ENCODE data around the gene SLC29A4. TPM values are rescaled to one million over a fixed set of nuclear protein-coding genes. Genes with fewer than 3 reads are reported as not detected.
A peak's percentile ranks its signal among the peaks of the same experiment; 100 is the strongest.
"Not testable (repeated sequence)": the region's sequence is repeated elsewhere in the genome, so short reads cannot be mapped to it uniquely, and the experiment has no call there.

SLC29A4 gene
- total RNA-seq, 1 donor from 2014 or later = 8.2 TPM

DNA sequence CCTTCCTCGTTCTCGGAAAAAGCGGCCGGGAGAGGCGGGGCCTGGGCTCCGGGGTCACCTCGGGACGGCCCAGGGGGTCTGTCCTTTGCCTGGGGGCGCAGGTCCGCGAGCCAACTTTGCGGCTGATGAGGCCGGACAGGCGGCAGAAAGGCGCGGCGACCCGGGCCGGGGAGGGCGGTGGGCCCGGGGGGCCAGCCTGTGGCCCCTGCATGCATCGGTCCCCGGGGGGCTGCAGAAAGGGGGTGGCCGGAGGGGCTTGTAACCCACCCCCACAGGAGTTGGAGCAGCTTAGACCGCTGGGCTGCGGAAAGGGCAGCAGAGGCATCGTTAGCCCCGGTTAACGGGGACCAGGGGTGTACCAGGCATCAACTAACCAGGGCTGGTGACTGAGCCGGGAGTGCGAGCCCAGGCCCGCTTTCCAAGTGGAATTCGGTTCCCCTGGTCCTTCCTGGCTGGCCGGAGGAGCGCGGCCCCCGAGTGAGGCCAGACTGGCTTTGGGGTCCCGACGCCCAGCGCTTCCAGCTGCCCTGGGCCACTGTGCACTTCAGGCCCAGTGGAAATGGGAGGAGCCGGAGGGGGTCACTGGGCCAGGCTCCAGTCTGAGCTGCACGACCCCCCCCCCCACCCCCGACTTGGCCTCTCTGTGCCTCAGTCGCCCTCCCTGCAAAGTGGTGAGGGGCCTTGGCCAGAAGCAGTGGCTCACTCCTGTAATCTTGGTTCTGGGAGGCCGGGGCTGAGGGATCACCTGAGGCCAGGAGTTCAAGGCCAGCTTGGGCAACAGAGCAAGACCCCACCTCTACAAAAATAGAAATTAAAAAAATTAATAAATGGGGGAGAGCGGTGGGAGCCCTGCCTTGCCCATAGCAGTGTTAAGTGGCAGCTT lies 919 bp downstream of the SLC29A4 start:
- TF ChIP-seq, protein P1, sequence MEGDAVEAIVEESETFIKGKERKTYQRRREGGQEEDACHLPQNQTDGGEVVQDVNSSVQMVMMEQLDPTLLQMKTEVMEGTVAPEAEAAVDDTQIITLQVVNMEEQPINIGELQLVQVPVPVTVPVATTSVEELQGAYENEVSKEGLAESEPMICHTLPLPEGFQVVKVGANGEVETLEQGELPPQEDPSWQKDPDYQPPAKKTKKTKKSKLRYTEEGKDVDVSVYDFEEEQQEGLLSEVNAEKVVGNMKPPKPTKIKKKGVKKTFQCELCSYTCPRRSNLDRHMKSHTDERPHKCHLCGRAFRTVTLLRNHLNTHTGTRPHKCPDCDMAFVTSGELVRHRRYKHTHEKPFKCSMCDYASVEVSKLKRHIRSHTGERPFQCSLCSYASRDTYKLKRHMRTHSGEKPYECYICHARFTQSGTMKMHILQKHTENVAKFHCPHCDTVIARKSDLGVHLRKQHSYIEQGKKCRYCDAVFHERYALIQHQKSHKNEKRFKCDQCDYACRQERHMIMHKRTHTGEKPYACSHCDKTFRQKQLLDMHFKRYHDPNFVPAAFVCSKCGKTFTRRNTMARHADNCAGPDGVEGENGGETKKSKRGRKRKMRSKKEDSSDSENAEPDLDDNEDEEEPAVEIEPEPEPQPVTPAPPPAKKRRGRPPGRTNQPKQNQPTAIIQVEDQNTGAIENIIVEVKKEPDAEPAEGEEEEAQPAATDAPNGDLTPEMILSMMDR (conservative IDR thresholded peaks at IDR 0.05; ENCODE audit: low read depth, low read length) = no peak
- no peak for DNase-seq (ENCODE audit: low read depth)
- peak overlapping the region; percentile 51 for H3K4me3 ChIP-seq (ENCODE audit: low read depth, low read length)

DNA sequence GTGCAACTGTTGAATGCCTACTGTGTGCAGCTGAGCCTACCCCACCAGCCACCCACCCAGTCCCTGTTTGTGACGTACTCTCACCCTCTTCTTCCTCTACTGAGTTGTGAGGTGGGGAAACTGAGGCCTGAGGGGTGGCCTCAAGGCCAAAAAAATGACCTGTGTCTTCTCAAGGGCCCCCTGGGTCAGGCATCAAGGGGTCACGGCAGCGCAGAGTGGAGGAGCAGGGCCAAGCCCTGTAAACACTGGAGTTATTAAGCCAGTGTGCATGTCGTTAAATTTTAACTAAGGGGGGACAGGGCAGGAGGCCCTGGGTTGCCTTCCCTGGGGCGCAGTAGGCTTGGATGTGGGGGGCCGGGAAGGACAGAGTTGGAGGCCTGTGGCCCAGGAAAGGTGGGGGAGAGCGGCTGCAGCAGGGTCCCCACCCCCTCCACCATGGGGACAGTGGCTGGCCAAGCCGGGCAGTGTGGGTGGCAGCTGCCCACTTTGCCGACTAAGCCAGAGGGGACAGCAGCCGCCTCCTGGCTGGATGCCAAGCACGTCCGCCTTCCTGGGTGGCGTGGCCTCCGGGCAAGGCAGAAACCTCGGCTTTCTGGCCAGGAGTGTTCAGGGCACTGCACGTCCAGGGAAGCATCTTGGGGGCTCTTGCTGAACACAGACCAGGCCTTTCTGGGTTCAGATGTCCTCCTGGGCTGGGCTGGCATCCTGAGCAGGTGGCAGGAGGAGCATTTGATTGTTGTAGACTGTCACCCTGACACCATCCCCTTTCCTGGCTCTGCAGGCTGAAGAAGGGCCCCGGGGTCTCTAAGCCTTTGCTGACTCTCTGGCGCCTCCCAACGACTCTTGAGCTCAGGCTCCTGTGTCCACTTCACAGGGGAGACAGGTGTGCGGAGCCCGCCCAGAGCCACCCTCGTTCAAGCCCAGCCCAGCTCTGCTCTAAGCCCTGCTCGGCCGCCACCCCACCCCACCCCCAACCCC lies 1.9 kb downstream of the SLC29A4 start:
- TF ChIP-seq, protein P1 (conservative IDR thresholded peaks at IDR 0.05; ENCODE audit: low read depth, low read length) = peak; percentile 44
- peak overlapping the region; percentile 23 for H3K4me3 ChIP-seq (ENCODE audit: low read depth, low read length)
- DNase-seq (ENCODE audit: low read depth) = no peak

DNA sequence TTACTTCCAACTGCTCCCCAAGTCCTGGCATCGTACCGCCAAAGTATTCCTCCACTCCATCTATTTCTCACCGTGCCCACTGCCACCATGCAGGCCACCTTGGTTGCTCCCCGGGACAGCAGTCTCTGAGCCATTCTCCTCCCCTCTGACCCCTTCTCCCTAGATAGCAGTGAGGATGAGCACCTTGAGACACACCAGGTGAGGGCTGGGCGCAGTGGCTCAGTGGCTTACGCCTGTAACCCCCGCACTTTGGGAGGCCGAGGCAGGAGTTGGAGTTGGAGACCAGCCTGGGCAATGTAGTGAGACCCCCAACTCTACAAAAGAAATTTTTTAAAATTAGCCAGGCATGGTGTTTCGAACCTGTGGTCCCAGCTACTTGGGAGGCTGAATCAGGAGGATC lies 4.2 kb downstream of the SLC29A4 start:
- TF ChIP-seq, protein P1 (conservative IDR thresholded peaks at IDR 0.05; ENCODE audit: low read depth, low read length) = no peak
- DNase-seq (ENCODE audit: low read depth) = no peak
- H3K4me3 ChIP-seq (ENCODE audit: low read depth, low read length) = no peak overlapping the region

DNA sequence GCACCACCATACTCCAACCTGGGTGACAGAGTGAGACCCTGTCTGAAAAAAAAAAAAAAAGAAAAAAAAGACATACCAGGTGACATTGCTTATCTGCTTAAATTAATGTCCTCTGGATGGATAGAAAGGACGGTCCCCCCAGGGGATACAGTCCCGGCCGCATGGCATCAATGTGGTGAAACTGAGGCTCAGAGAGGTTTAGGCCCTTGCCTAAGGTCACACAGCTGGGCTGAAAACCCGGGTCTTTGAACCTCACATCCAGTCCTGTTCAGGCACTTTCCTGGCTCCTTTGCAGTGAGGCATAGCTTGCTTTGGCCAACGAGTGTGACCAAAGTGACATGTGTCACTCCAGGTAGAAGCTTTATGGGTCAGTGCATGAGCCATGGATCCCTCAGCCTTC lies 4.6 kb downstream of the SLC29A4 start:
- DNase-seq (ENCODE audit: low read depth); H3K4me3 ChIP-seq (ENCODE audit: low read depth, low read length): not testable (repeated sequence)

DNA sequence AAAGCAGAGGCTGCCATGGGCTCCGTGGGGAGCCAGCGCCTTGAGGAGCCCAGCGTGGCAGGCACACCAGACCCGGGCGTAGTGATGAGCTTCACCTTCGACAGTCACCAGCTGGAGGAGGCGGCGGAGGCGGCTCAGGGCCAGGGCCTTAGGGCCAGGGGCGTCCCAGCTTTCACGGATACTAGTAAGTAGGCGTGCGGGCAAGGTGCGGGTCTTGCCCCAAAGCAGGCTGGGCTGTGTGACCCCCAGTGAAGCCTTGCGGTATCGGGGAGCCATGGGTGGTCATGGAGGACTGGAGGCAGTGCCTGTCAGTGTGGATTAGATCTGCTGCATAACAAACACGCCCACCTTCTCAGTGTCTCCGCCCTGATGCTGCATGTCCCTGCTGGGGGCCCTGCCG lies 5.1 kb downstream of the SLC29A4 start:
- H3K4me3 ChIP-seq (ENCODE audit: low read depth, low read length) = no peak overlapping the region
- TF ChIP-seq, protein P1 (conservative IDR thresholded peaks at IDR 0.05; ENCODE audit: low read depth, low read length) = no peak
- DNase-seq (ENCODE audit: low read depth) = no peak

DNA sequence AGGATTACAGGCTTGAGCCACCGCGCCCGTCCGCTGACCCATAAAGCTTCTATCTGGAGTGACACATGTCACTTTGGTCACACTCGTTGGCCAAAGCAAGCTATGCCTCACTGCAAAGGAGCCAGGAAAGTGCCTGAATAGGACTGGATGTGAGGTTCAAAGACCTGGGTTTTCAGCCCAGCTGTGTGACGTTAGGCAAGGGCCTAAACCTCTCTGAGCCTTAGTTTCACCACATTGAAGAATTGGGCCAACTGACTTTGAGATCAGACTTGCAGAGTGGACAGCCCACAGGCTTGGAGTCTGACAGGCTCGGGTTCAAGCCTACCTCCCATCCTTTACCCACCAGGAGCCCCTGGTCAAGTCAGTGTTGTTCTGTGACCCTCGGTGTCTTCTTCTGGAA lies 5.8 kb downstream of the SLC29A4 start:
- DNase-seq (ENCODE audit: low read depth) = not testable (repeated sequence)

DNA sequence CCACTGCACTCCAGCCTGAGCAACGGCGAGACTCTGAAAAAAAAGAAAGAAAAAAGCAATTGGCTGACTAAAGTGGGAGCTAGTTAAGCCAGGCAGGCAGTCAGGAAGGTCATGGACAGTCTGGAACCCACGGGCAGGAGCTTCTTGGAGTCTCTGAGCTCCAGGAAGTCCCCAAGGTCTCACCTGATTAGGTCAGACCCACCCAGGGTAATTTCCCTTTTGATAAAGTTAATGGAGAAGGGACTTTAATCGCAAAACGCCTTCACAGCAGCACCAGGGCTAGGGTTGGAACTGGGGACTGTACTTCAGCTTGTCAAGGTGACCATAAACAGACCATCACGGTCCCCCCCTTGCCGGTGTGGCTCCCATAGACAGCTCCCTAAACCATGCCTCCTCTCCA lies 6.6 kb downstream of the SLC29A4 start:
- TF ChIP-seq, protein P1 (conservative IDR thresholded peaks at IDR 0.05; ENCODE audit: low read depth, low read length) = no peak
- H3K4me3 ChIP-seq (ENCODE audit: low read depth, low read length) = no peak overlapping the region
- no peak for DNase-seq (ENCODE audit: low read depth)

More for the DNA sequence above, 5.8 kb downstream of the SLC29A4 start:
- not testable (repeated sequence) for H3K4me3 ChIP-seq (ENCODE audit: low read depth, low read length)
